Transverse colon (tissue), 3 donors: ENCODE results near the gene CDH18.

Experiments
- CTCF ChIP-seq, 5 experiments: fragments of 200-600 bp in 3 of 5; fragments of 450-650 bp in 2 of 5; sonication (generic) in 3 of 5; IDR thresholded peaks; 1 replicate in 2 of 5; 2 replicates in 3 of 5; pipeline ENCODE4 v1.5.1; 2016 to 2017; ENCODE audit warnings: antibody characterized with exemption in 5 of 5, inconsistent platforms in 3 of 5, mild to moderate bottlenecking in 2 of 5, moderate library complexity in 1 of 5
- POLR2A ChIP-seq: fragments of 450-650 bp; IDR thresholded peaks from one replicate; pipeline ENCODE4 v1.6.1; 2016; ENCODE audit warnings: antibody characterized with exemption, mild to moderate bottlenecking, moderate library complexity

- no peak for TF ChIP-seq POLR2A
- TF ChIP-seq CTCF (IDR thresholded peaks at IDR 0.05), result no peak
Observed at GRCh38 chr5:19790829-19791466, 197.1 kb downstream of the CDH18 start.
